GM12878 (cell line): ENCODE measurements around the gene LENG9. TPM values are rescaled to one million over a fixed set of nuclear protein-coding genes. Genes with fewer than 3 reads are reported as not detected.

ENCODE experiments used
- ATF2 ChIP-seq: IDR thresholded peaks from 2 replicates; pipeline ENCODE4 v1.6.1; 2012; ENCODE audit warnings: low read length, inconsistent platforms
- ATF7 ChIP-seq: fragments of 450-650 bp; IDR thresholded peaks from 2 replicates; pipeline ENCODE4 v1.6.1; 2016; ENCODE audit warnings: low read depth, mild to moderate bottlenecking
- BCL3 ChIP-seq: IDR thresholded peaks from 2 replicates; pipeline ENCODE4 v1.6.1; 2011; ENCODE audit warnings: borderline replicate concordance, low read depth, mild to moderate bottlenecking, moderate library complexity, low read length; ENCODE audit not compliant: insufficient read depth, poor library complexity, severe bottlenecking
- BCLAF1 ChIP-seq: fragments of 450-650 bp; IDR thresholded peaks from 2 replicates; pipeline ENCODE4 v1.6.1; 2017; ENCODE audit warnings: antibody characterized with exemption, mild to moderate bottlenecking, moderate library complexity
- CBFB ChIP-seq: IDR thresholded peaks from 2 replicates; pipeline ENCODE4 v1.6.1; 2016; ENCODE audit warnings: antibody characterized with exemption, low read depth
- EGR1 ChIP-seq, 2 experiments: IDR thresholded peaks; 1 replicate in 1 of 2; 2 replicates in 1 of 2; pipeline ENCODE4 v1.6.1; 2011 to 2012; ENCODE audit warnings: low read depth in 2 of 2, low read length in 2 of 2, borderline replicate concordance in 1 of 2, mild to moderate bottlenecking in 1 of 2, moderate library complexity in 1 of 2
- KAT2A ChIP-seq: conservative IDR thresholded peaks from 2 replicates; pipeline ENCODE4 v1.6.1; 2011; ENCODE audit warnings: low read depth, low read length; ENCODE audit not compliant: control insufficient read depth
- NR2C2 ChIP-seq: IDR thresholded peaks from 2 replicates; pipeline ENCODE4 v1.6.1; 2011; ENCODE audit warnings: borderline replicate concordance, low read depth; ENCODE audit not compliant: control insufficient read depth, insufficient read length
- TCF7 ChIP-seq: IDR thresholded peaks from 2 replicates; pipeline ENCODE4 v1.6.1; 2014; ENCODE audit warnings: antibody characterized with exemption, borderline replicate concordance
- ZBED1 ChIP-seq: IDR thresholded peaks from 2 replicates; pipeline ENCODE4 v1.6.1; 2016; ENCODE audit warnings: borderline replicate concordance
- ZNF592 ChIP-seq: fragments of 450-650 bp; IDR thresholded peaks from 2 replicates; pipeline ENCODE4 v1.6.1; 2017; ENCODE audit warnings: mild to moderate bottlenecking, moderate library complexity
- ZSCAN29 ChIP-seq: fragments of 450-650 bp; IDR thresholded peaks from 2 replicates; pipeline ENCODE4 v1.6.1; 2017; ENCODE audit warnings: mild to moderate bottlenecking, moderate library complexity
- polyA plus RNA-seq, 11 experiments: library from polyadenylated mRNA; depleted of rRNA in 4 of 11; unstranded in 6 of 11; stranded (reverse) in 5 of 11; fragments of >200 nt; fragmentation: Nextera tagmentation in 4 of 11; fragmentation: Illumina TruSeq in 1 of 11; extraction: Ambion mirVana in 4 of 11; extraction: Trizol in 1 of 11; gene quantifications; 1 replicate in 1 of 11; 2 replicates in 10 of 11; pipeline versions ENCODE4 v1.2.1 to v1.2.3, GENCODE V29; 2011 to 2016; ENCODE audit warnings: inconsistent platforms in 2 of 11, missing spikeins in 2 of 11, low read depth in 1 of 11
- total RNA-seq, 4 experiments: library from RNA; depleted of rRNA in 3 of 4; stranded (reverse); fragments of >200 nt in 3 of 4; fragmentation: Illumina TruSeq in 1 of 4; extraction: Trizol in 1 of 4; gene quantifications; 2 replicates each; pipeline versions ENCODE4 v1.2.1 to v1.2.3, GENCODE V29; 2013 to 2021
- TF ChIP-seq, protein P1 (sequence below): IDR thresholded peaks from 2 replicates; pipeline ENCODE4 v1.6.1; 2012; ENCODE audit warnings: low read depth, low read length, improper control_type of control experiment

The LENG9 gene
- total and polyA plus RNA-seq, 10 of the 15 experiments (the other 5 are each of a cell fraction or from before 2014, with no cell fraction given), result 0.09 to 2.9 (median 0.76) TPM; not detected in 1

- TF ChIP-seq EGR1 (IDR thresholded peaks at IDR 0.05; ENCODE audit: borderline replicate concordance in 1 of 2, low read depth in 2 of 2, low read length in 2 of 2) (no peak), TCF7 (no peak), KAT2A (no peak), BCL3 (peak; percentile 20), ATF2 (no peak), ZSCAN29 (peak; percentile 76; the same call in 1 of the 2 replicates), ZBED1 (no peak), ZNF592 (no peak), NR2C2 (no peak), BCLAF1 (no peak), ATF7 (no peak), CBFB (no peak)
- TF ChIP-seq, protein P1, sequence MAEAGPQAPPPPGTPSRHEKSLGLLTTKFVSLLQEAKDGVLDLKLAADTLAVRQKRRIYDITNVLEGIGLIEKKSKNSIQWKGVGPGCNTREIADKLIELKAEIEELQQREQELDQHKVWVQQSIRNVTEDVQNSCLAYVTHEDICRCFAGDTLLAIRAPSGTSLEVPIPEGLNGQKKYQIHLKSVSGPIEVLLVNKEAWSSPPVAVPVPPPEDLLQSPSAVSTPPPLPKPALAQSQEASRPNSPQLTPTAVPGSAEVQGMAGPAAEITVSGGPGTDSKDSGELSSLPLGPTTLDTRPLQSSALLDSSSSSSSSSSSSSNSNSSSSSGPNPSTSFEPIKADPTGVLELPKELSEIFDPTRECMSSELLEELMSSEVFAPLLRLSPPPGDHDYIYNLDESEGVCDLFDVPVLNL, result no peak
Measured at GRCh38 chr19:54462655-54463530, 685 bp downstream of the LENG9 start (continued).
